Subcutaneous preadipocyte (primary cell): ENCODE data around the gene SEC22B. TPM values are rescaled to one million over a fixed set of nuclear protein-coding genes. Genes with fewer than 3 reads are reported as not detected.

Source experiments
- small RNA-seq: library from RNA; depleted of rRNA; stranded (forward); fragments of <200 nt; gene quantifications from one replicate; pipeline ENCODE3, GENCODE V24; 2012
- total RNA-seq: library from RNA; depleted of rRNA; stranded (reverse); fragments of >200 nt; gene quantifications from 2 replicates; pipeline ENCODE4 v1.2.3, GENCODE V29; 2012

SEC22B gene
- 48.1 and 82.7 TPM in 2 replicates for total RNA-seq

DNA sequence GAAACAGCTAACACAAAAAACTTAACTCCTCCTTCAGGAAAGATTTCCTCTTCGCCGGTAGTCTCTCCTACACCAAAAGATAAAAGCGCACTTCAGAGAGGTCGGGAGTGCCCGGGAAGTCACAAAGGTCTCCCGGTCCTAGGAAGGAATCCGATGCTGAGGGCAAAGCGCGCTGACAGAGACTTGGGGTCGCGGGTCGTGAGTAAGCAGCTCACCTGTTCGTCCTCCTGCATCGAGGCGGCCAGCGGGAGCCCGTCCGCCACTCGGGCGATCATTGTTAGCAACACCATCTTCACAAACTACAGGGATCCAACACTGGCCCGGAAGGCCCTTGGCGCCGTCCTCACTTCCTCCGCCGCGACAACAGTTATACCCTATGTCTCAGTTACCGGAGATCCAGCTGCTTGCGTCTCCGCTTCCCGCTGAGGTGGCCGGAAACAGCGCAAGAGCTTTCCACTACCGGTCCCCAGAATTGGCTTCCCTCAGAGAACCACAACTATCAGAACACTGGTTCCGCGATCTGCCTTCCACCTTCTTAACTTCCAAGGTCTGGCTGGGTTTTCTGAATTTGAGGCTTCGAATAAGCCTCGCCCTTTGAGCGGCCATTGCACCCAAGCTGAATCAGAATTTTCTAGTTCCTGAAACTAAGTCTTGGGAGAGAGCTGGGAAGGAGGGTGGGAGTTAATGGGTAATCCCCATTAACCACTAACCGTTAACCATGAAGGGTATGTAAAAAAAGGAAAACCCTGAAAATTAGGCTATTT lies at the start of gene SEC22B:
SEC22B (minus strand) TSS at position 429 of the 764 bp plus-strand sequence; CDS start at position 290, 139 bp downstream.

Small RNA genes within 50 kb of the gene (small RNA-seq; reads per million reads assigned to genes)
- gene RNU6-465P: not detected

Other genes starting within 250 kb of the SEC22B start
- 219 and 271 TPM in 2 replicates for gene NOTCH2, start 106.9 kb downstream of the SEC22B start, total RNA-seq
- gene NBPF8, start 238.5 kb upstream of the SEC22B start, total RNA-seq: 12.9 and 15.6 TPM in 2 replicates